ENCODE data around the gene SFRP5.

Gene SFRP5

DNA sequence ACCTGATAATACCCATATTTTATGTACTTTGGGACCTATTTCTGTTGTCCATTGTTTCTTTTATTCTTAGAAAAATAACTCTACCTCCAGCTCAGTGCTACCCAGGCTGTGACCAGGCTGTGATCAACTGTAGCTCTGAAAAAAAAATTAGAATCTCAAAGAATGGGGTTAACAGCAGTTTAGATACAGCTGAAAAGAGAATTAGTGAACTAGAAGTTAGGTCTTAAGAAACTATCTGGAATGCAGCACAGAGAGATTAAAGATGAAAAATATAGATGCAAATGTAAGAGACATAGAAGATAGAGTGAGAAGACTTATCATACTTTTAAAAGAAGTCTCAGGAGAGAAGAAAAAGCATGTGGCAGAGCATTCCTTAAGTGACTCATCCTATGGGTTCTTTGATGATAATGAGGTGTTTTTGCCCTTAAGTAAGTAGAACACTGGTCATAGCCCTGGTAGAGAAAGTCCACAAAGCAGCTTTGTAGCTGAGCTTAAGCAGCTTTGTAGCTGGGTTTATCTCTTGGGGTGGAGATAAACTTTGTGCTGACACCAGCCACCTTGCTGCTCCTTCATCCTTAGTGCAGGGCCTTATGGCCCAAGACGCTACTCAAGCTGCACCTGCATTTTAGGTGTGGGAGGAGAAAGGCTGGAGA is 27.3 kb upstream of the SFRP5 start:
- peaks cover 17% of the 10 kb centered on the region for H3K36me3 Mint-ChIP-seq
- CTCF ChIA-PET: interaction anchor here (12.7 kb wide), 1 partner anchor 71 kb away, joined by 265 read pairs; no protein-coding TSS in a partner anchor
- H3K27ac Mint-ChIP-seq: no peak overlapping the region
- peaks cover 15% of the 10 kb centered on the region for H3K9me3 Mint-ChIP-seq
- no peak overlapping the region for H3K4me3 Mint-ChIP-seq
- no peak for DNase-seq
- H3K4me1 Mint-ChIP-seq: peaks cover 37% of the 10 kb centered on the region
- H3K27me3 Mint-ChIP-seq: peaks cover 30% of the 10 kb centered on the region

DNA sequence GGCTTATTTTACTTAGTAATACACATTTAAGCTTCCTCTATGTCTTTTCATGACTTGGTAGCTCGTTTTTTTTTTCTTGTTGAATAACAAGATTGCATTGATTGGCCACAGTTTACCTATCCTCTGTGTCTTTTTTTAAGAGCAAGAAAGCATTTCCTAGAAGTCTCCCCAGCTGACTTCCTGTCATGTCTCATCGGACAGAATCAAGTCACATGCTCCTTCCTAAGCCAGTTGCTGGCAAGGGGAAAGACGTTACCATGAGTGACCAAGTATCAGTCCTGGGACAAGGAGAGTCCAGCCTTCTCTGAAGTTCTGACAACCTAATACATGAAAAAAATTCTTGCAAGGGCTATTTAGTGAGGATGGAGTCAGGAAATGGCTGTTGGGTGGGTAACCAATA is 24.9 kb upstream of the SFRP5 start:
- CTCF ChIA-PET: interaction anchor here (0.9 to 12.7 kb wide), 4 partner anchors 12 to 248 kb away, joined by 3 to 265 read pairs (median 3); no protein-coding TSS in a partner anchor
- Mint-ChIP-seq H3K27ac (peak overlapping the region; percentile 95), H3K9me3 (peaks cover 15% of the 10 kb centered on the region), H3K4me1 (peaks cover 50% of the 10 kb centered on the region), H3K36me3 (peaks cover 17% of the 10 kb centered on the region), H3K4me3 (peak overlapping the region; percentile 55), H3K27me3 (peaks cover 23% of the 10 kb centered on the region)
- peak; percentile 62 for DNase-seq

DNA sequence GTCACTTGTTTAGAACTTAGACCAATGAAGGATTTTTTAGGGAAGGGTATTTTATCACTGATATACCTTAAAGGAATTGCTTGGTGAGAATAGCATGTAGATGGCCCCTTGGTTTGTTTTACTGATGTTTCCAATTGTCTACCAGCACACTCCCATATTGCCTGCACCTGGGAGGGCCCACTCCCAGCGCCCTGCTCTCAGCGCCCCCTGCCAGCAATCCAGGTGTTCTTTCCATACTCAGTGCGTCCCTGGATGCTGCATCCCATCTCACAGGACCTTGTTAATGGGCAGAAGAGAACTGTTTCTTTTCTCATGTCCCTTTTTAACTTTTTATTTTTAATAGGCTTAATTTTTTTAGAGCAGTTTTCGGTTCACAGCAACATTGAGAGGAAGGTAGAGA is 24.1 kb upstream of the SFRP5 start:
- H3K4me1 Mint-ChIP-seq: peaks cover 52% of the 10 kb centered on the region

DNA sequence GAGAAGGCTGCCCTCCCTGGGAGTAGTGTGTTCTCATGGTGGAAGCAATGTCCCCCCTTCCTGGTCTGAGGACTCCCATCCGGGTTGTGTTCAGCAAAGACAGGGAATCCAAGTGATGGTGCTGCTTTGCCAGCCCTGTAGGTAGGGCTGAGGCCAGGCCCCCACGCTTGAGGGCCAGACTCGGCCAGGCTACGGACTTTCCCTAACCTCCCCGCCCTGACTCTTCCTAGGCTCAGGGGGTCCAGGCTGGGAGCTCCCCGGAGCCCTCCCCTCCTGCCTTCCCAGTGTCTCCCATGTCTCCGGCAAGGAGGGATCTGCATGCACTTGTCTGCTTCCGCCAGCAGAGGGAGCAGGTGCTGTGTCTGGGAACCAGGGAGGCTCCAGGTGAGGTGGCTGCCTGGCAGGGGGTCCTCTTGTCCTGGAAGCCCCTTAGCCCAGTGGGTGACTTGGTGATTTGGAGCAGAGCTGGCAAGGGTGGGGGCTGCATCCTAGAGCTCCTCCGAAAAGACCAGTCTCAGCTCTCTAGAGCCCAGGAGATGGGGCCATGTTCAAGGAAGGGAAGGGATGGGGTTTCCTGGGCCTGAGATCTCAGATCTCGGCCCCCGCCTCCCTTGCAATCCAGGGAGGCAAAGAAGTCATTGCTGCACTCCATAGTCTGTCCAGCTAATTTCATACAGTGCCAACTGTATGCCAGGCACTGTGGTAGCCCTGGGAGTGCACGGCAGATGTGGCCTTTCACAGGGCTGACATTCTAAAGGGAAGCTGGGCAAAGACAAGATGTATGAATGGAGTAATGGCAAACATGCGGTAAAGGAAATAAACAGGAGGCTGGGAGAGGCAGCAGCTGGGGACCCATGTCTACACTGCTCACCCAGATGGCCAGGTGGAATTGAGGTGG is 20.3 kb upstream of the SFRP5 start:
- Mint-ChIP-seq H3K4me1 (peaks cover 37% of the 10 kb centered on the region), H3K9me3 (peaks cover 4% of the 10 kb centered on the region), H3K27ac (peak overlapping the region; percentile 28), H3K36me3 (peaks cover 6% of the 10 kb centered on the region), H3K4me3 (no peak overlapping the region), H3K27me3 (peaks cover 38% of the 10 kb centered on the region)
- DNase-seq: peak; percentile 82
- CTCF ChIA-PET: interaction anchor here (0.6 to 12.7 kb wide), 30 partner anchors 9 to 248 kb away, joined by 3 to 265 read pairs (median 4); partner anchors contain the start of gene GOLGA7B

More for the DNA sequence above, 24.1 kb upstream of the SFRP5 start:
- peaks cover 17% of the 10 kb centered on the region for H3K36me3 Mint-ChIP-seq
- peaks cover 15% of the 10 kb centered on the region for H3K9me3 Mint-ChIP-seq
- CTCF ChIA-PET: interaction anchor here (0.9 to 12.7 kb wide), 3 partner anchors 12 to 249 kb away, joined by 3 to 265 read pairs (median 3); no protein-coding TSS in a partner anchor
- H3K27me3 Mint-ChIP-seq: peaks cover 21% of the 10 kb centered on the region
- DNase-seq: no peak
- H3K4me3 Mint-ChIP-seq: no peak overlapping the region
- peak overlapping the region; percentile 95 for H3K27ac Mint-ChIP-seq

DNA sequence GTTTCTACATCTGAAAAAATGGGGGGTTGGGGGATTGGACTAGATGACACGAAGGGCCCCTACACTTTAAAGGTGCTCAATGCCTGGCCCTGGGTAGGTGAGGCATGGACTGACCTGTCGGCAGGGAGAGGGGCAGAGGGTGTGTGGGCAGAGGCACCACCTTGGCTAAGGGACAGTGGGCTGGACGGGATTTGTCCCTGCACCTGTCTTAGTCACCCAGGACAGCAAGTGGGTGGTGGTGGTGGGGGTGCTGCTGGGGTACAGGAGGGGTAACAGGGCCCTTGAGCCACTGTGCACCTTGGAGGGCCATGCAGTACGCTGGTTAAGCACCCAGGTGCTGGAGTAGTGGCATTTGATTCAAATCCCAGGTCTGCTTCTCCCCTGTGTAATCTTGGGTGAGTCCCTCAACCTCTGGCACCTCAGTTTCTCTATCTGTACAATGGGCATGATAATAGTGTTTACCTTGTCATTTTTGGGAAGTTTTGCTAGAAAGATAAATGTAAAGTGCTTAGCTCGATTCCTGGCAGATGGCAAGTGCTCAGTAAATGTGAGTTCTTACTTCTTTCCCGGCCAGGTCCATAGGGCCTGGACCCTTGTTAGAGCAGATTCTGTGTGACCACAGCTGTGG is 18.1 kb upstream of the SFRP5 start:
- CTCF ChIA-PET: interaction anchor here (0.6 to 12.7 kb wide), 7 partner anchors 9 to 505 kb away, joined by 3 to 265 read pairs (median 3); no protein-coding TSS in a partner anchor
- Mint-ChIP-seq H3K27me3 (peaks cover 48% of the 10 kb centered on the region), H3K9me3 (no peaks in the 10 kb centered on the region), H3K36me3 (no peaks in the 10 kb centered on the region), H3K4me3 (no peak overlapping the region), H3K4me1 (peaks cover 16% of the 10 kb centered on the region), H3K27ac (no peak overlapping the region)
- no peak for DNase-seq

DNA sequence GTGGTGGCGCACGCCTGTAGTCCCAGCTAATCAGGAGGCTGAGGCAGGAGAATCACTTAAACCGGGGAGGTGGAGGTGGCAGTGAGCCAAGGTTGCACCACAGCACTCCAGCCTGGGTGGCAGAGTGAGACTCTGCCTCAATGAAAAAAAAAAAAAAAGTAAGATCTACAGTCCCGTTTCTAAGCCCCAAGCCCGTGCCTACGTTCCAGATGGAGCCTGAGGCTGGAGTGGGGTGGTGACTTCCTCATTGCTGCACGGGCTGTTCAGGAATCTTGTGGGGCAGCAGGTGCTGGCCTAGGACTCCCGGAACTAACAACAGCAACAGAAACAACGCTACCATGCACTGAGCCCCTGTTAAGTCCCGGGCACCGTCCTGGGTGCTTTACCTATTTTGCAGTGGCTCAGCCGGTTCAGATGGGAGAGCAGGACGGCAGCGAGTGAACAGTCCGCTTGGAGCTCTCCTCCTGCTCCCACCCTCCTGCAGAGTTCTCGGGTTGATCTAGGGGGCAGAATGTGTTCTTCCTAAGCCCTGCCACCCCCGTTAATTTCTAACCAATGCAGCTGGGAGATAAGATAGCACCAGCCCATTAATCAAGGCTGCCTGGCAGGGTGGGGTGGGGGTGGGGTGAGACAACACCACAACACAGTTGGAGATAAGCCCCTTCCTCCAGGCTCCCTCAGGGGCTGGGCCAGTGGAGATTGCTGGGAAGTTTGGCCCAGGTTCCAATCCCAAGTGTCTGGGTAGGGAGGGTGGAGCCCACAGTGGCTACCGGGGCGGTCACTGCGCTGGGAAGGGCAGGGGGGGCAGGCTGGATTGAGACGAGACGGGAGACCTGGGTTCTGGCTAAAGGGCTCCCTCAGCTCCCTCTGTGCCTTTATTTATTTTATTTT is 17.0 kb upstream of the SFRP5 start:
- Mint-ChIP-seq H3K27ac (no peak overlapping the region), H3K4me3 (no peak overlapping the region), H3K36me3 (no peaks in the 10 kb centered on the region), H3K9me3 (no peaks in the 10 kb centered on the region), H3K27me3 (peaks cover 48% of the 10 kb centered on the region), H3K4me1 (peaks cover 13% of the 10 kb centered on the region)
- no peak for DNase-seq
- CTCF ChIA-PET: interaction anchor here (1.0 to 12.7 kb wide), 2 partner anchors 26 to 82 kb away, joined by 3 to 265 read pairs; no protein-coding TSS in a partner anchor

DNA sequence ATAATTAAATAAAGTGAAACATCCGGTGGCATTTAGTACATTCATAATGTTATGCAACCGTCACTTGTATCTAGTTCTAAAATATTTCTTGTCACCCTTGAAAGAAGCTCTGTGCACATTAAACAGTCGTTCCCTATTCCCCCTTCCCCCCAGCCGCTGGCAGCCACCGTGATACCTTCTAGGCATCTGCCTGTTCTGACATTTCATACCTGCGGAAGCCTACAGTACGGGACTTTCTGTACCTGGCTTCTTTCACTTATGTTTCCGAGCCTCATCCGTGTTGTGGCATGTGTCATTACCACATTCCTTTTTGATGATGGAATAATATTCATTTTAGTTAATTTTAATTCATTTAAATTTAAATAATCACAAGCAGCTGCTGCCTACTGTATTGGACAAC is 13.9 kb upstream of the SFRP5 start:
- H3K4me1 Mint-ChIP-seq: peaks cover 24% of the 10 kb centered on the region
- H3K27ac Mint-ChIP-seq: no peak overlapping the region
- peaks cover 37% of the 10 kb centered on the region for H3K27me3 Mint-ChIP-seq
- no peak overlapping the region for H3K4me3 Mint-ChIP-seq
- H3K9me3 Mint-ChIP-seq: no peaks in the 10 kb centered on the region
- H3K36me3 Mint-ChIP-seq: no peaks in the 10 kb centered on the region
- no peak for DNase-seq
- CTCF ChIA-PET: interaction anchor here (1.9 kb wide), 1 partner anchor 84 kb away, joined by 6 read pairs; no protein-coding TSS in a partner anchor

DNA sequence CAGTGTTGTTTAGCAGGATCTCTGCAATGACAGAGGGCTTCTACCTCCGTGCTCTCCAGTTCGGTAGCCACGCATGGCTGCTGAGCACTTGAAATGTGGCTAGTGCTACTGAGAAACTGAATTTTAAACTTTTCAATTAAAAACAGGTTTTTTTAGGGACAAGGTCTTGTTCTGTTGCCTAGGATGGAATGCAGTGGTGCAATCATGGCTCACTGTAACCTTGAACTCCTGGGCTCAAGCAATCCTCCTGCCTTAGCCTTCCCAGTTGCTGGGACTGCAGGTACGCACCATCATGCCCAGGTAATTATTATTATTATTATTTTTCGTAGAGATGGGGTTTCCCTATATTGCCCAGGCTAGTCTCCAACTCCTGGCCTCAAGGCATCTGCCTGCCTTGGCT is 13.4 kb upstream of the SFRP5 start:
- no peak overlapping the region for H3K27ac Mint-ChIP-seq
- no peaks in the 10 kb centered on the region for H3K36me3 Mint-ChIP-seq
- CTCF ChIA-PET: interaction anchor here (1.9 kb wide), 1 partner anchor 84 kb away, joined by 6 read pairs; no protein-coding TSS in a partner anchor
- peaks cover 37% of the 10 kb centered on the region for H3K27me3 Mint-ChIP-seq
- H3K4me3 Mint-ChIP-seq: no peak overlapping the region
- H3K4me1 Mint-ChIP-seq: peaks cover 29% of the 10 kb centered on the region
- H3K9me3 Mint-ChIP-seq: no peaks in the 10 kb centered on the region
- DNase-seq: no peak

DNA sequence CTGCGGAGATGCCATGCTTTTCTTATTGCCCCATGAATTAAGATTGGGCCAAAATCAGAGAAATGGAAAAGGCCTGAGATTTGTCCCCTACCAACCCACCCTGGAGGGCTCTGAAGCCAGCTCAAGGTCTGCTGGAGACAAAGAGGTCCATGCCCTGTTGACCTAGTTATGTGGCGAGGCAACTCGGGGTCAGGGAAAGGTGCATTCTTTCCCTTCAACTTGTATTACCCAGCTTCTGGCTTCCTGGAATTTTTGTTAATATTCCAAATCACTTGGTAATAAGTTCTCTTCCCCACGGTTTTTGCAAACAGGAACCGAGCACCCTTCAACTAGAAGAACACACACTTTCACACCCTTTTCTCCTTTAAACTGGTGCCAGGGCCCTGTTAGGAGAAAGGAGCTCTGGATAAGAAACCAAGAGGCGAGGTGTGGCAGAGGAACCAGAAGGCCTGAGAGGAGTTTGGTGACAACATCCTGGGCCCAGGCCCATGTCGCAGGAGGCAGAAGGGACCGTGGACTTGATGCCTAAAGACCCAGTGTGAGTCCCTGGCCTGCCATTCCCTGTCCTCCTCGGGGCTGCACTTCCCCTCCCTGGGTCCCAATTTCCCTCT is 12.5 kb upstream of the SFRP5 start:
- Mint-ChIP-seq H3K27me3 (peaks cover 34% of the 10 kb centered on the region), H3K9me3 (no peaks in the 10 kb centered on the region), H3K36me3 (no peaks in the 10 kb centered on the region), H3K4me3 (no peak overlapping the region), H3K4me1 (peaks cover 31% of the 10 kb centered on the region), H3K27ac (no peak overlapping the region)
- DNase-seq: no peak
- CTCF ChIA-PET: no interaction called here

DNA sequence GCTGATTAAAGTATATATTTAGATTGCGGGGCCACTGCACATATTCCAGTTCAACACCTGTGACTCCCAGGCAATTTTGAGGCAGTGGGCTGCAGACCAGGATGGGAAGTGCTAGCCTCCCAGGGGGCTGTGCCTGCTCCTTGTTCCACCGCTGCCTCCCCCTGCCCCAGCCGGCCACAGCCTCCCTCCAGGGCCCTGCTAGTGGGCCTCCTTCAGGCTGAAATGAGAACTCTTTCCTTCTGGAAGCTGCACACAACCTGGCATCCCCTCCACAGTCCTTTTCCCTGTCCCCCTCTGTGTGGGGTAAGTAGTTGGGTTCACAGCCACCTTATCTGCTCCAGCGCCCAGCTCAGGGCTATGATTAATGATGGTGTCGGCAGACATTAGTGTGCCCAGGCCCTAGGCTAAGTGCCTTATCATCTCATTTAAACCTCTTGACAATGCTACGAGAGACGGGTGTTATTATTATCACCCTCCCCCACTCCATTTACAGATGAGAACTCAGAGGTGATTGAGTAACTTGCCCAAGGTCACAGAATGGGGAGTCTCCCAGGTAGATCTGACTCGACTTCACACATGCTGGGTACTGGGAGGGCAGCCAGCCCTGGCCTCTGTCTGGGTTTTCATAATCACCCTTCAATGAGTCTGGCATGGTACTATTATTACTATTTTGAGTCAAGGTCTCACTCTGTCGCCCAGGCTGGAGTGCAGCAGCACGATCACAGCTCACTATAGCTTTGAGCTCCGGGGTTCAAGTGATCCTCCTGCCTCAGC is 10.8 kb upstream of the SFRP5 start:
- peaks cover 32% of the 10 kb centered on the region for H3K27me3 Mint-ChIP-seq
- no peak overlapping the region for H3K27ac Mint-ChIP-seq
- no peaks in the 10 kb centered on the region for H3K9me3 Mint-ChIP-seq
- H3K36me3 Mint-ChIP-seq: no peaks in the 10 kb centered on the region
- CTCF ChIA-PET: interaction anchor here (1.6 kb wide), 1 partner anchor 10 kb away, joined by 3 read pairs; no protein-coding TSS in a partner anchor
- no peak overlapping the region for H3K4me3 Mint-ChIP-seq
- DNase-seq: no peak
- peaks cover 31% of the 10 kb centered on the region for H3K4me1 Mint-ChIP-seq

DNA sequence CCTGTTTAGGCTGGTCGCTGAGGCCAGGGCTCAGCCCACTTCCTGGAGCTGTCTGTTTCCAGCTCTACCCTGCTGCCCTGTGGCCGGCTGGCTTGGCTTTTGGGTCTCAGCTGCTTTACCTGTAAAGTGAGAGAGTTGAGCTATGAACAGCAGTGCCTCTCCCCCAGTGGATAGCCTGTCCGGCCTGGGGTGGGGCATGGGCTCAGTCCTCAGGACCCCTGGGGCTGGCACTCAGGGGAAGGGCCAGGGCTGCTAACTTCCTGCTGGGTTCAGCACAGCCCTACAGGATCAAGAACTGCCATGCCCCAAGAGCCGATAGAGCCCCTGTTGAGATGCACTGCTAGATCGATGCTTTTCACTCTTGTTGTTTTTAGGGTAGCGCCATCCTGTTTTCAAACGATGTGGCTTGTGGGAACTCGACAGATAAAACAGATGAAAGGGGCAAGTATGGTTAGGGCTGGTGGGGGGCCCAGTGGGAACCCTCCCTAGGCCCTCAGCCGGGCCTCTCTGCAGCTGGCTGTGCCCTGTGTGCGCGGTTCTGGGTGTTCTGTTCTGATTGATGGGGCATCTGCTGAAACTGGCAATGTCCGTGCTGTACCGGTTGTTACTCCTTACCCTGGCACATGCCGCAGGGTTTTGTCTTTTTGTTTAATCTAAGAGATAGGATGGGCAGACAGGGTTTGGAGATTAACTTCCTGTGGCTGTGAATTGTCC is 10.0 kb upstream of the SFRP5 start:
- Mint-ChIP-seq H3K4me1 (peaks cover 31% of the 10 kb centered on the region), H3K27ac (peak overlapping the region; percentile 86), H3K9me3 (no peaks in the 10 kb centered on the region), H3K4me3 (no peak overlapping the region), H3K27me3 (peaks cover 24% of the 10 kb centered on the region), H3K36me3 (no peaks in the 10 kb centered on the region)
- CTCF ChIA-PET: interaction anchor here (0.7 to 2.3 kb wide), 3 partner anchors 9 to 73 kb away, joined by 3 to 21 read pairs (median 3); no protein-coding TSS in a partner anchor
- DNase-seq: peak; percentile 31
